DND-41 (cell line): ENCODE data around the gene PARD6G.

Experiments
- EZH2 ChIP-seq: IDR thresholded peaks from 3 replicates; pipeline ENCODE4 v1.6.1; 2012; ENCODE audit warnings: borderline replicate concordance, low read depth, mild to moderate bottlenecking, moderate library complexity, low read length, inconsistent platforms; ENCODE audit not compliant: severe bottlenecking
- TF ChIP-seq, protein P1 (sequence below): IDR thresholded peaks from 2 replicates; pipeline ENCODE4 v1.5.1; 2012; ENCODE audit warnings: borderline replicate concordance, low read length, moderate library complexity, mild to moderate bottlenecking; ENCODE audit not compliant: poor library complexity, severe bottlenecking; ENCODE audit errors: extremely low read depth

- TF ChIP-seq, protein P1, sequence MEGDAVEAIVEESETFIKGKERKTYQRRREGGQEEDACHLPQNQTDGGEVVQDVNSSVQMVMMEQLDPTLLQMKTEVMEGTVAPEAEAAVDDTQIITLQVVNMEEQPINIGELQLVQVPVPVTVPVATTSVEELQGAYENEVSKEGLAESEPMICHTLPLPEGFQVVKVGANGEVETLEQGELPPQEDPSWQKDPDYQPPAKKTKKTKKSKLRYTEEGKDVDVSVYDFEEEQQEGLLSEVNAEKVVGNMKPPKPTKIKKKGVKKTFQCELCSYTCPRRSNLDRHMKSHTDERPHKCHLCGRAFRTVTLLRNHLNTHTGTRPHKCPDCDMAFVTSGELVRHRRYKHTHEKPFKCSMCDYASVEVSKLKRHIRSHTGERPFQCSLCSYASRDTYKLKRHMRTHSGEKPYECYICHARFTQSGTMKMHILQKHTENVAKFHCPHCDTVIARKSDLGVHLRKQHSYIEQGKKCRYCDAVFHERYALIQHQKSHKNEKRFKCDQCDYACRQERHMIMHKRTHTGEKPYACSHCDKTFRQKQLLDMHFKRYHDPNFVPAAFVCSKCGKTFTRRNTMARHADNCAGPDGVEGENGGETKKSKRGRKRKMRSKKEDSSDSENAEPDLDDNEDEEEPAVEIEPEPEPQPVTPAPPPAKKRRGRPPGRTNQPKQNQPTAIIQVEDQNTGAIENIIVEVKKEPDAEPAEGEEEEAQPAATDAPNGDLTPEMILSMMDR = no peak
- no peak for TF ChIP-seq EZH2
Measured at GRCh38 chr18:80147037-80147417, 100.3 kb downstream of the PARD6G start.
